Neuron (in vitro differentiated cells): ENCODE results near the gene NRXN2.
A peak's percentile ranks its signal among the peaks of the same experiment; 100 is the strongest.
"Not testable (repeated sequence)": the region's sequence is repeated elsewhere in the genome, so short reads cannot be mapped to it uniquely, and the experiment has no call there.

Experiments used
- H2AFZ ChIP-seq: one replicate; pipeline ENCODE4 v1.6.1; 2013; ENCODE audit warnings: low read depth, mild to moderate bottlenecking, inconsistent platforms, low read length, moderate library complexity
- H3K27me3 ChIP-seq: one replicate; pipeline ENCODE4 v1.6.1; 2013; ENCODE audit warnings: low read length; ENCODE audit not compliant: insufficient read depth
- H3K36me3 ChIP-seq: one replicate; pipeline ENCODE4 v1.6.1; 2013; ENCODE audit warnings: low read length; ENCODE audit not compliant: insufficient read depth
- H3K4me1 ChIP-seq: one replicate; pipeline ENCODE4 v1.6.1; 2013; ENCODE audit warnings: low read length; ENCODE audit not compliant: insufficient read depth
- H3K4me3 ChIP-seq: 2 replicates; pipeline ENCODE4 v1.5.1; 2013; ENCODE audit warnings: mild to moderate bottlenecking, low read length, moderate library complexity
- H3K9me3 ChIP-seq: one replicate; pipeline ENCODE4 v1.6.1; 2013; ENCODE audit warnings: low read length

NRXN2 gene

GRCh38 chr11:64710418-64711137, 12.4 kb downstream of the NRXN2 start:
- Histone ChIP-seq H3K36me3 (no peaks in the 10 kb centered on the region), H3K4me3 (no peak overlapping the region), H3K9me3 (no peaks in the 10 kb centered on the region), H3K27me3 (peaks cover 9% of the 10 kb centered on the region), H2AFZ (no peak overlapping the region), H3K4me1 (peaks cover 18% of the 10 kb centered on the region)

GRCh38 chr11:64705501-64705900, 17.5 kb downstream of the NRXN2 start:
- H3K27me3 ChIP-seq: peaks cover 2% of the 10 kb centered on the region
- H3K9me3 ChIP-seq: no peaks in the 10 kb centered on the region
- no peak overlapping the region for H3K4me3 ChIP-seq
- H3K4me1 ChIP-seq: peaks cover 4% of the 10 kb centered on the region
- H2AFZ ChIP-seq: no peak overlapping the region
- no peaks in the 10 kb centered on the region for H3K36me3 ChIP-seq

- no peaks in the 10 kb centered on the region for H3K36me3 ChIP-seq
Measured at GRCh38 chr11:64703048-64703447, 19.9 kb downstream of the NRXN2 start.

DNA sequence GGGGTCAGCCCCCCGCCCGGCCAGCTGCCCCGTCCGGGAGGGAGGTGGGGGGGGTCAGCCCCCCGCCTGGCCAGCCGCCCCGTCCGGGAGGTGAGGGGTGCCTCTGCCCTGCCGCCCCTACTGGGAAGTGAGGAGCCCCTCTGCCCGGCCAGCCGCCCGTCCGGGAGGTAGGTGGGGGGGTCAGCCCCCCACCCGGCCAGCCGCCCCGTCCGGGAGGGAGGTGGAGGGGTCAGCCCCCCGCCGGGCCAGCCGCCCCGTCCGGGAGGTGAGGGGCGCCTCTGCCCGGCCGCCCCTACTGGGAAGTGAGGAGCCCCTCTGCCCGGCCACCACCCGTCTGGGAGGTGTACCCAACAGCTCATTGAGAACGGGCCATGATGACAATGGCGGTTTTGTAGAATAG, 21.0 kb downstream of the NRXN2 start:
- H3K27me3 ChIP-seq, H3K4me3 ChIP-seq, H3K9me3 ChIP-seq, H3K4me1 ChIP-seq, H2AFZ ChIP-seq, H3K36me3 ChIP-seq: not testable (repeated sequence)

More at GRCh38 chr11:64703048-64703447, 19.9 kb downstream of the NRXN2 start:
- Histone ChIP-seq H3K4me3 (no peak overlapping the region), H2AFZ (no peak overlapping the region), H3K9me3 (no peaks in the 10 kb centered on the region), H3K4me1 (no peaks in the 10 kb centered on the region), H3K27me3 (peaks cover 2% of the 10 kb centered on the region)

GRCh38 chr11:64698427-64698826, 24.6 kb downstream of the NRXN2 start:
- Histone ChIP-seq H3K36me3 (no peaks in the 10 kb centered on the region), H3K4me1 (peaks cover 18% of the 10 kb centered on the region), H3K4me3 (no peak overlapping the region), H2AFZ (no peak overlapping the region), H3K9me3 (no peaks in the 10 kb centered on the region), H3K27me3 (no peaks in the 10 kb centered on the region)

DNA sequence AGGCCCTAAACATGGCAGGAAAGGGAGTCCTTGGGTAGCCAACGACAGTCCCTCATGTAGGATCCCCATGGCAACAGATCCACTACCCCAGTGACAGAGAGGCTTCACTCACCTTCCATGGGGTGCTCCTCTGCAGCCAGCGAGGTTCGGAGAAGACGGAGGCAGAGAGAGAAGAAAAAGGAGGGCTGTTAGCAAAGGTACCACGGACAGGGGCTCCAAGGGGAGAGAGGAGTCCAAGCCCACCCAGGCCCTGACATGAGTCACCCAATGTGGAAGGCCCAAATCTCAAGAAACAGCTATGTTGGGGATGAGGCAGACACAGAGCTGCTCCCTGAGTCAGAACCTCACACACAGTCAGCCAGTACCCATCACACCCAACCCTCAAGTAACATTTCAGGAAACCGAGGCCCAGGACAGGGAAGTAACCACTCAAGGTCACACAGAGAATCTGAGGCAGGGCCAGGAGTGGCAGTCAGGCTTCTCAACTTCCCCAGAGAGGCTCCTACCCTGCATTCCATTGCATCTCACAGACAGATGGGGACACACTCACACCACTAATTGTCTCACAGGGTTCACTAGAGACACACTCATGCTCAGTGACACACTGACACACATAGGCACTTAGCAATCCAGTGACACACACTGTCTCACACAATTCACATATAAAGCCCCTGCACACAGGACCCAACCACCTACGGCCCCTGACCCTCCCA, 25.2 kb downstream of the NRXN2 start:
- Histone ChIP-seq H3K4me3 (no peak overlapping the region), H2AFZ (no peak overlapping the region), H3K9me3 (no peaks in the 10 kb centered on the region), H3K27me3 (no peaks in the 10 kb centered on the region), H3K36me3 (no peaks in the 10 kb centered on the region), H3K4me1 (peaks cover 23% of the 10 kb centered on the region)

DNA sequence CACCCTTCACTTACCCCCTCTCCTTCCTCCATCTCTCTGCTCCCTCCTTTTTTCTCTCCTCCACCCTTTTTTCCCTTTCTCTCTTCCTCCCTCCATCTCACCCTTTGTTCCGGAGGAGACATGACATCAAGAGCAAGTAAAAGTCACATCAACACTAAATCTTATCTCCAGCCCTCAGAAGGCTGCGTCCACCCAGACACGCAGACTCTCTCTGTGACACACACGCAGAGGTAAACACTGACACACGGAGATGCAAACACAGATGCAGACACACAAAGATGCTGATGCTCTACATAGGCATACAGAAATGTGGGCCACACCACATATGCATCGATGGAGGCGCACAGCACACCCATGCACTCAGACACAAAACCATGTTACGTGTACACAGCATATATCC, 27.0 kb downstream of the NRXN2 start:
- Histone ChIP-seq H2AFZ (no peak overlapping the region), H3K36me3 (no peaks in the 10 kb centered on the region), H3K4me3 (no peak overlapping the region), H3K27me3 (no peaks in the 10 kb centered on the region), H3K9me3 (no peaks in the 10 kb centered on the region), H3K4me1 (peaks cover 25% of the 10 kb centered on the region)

DNA sequence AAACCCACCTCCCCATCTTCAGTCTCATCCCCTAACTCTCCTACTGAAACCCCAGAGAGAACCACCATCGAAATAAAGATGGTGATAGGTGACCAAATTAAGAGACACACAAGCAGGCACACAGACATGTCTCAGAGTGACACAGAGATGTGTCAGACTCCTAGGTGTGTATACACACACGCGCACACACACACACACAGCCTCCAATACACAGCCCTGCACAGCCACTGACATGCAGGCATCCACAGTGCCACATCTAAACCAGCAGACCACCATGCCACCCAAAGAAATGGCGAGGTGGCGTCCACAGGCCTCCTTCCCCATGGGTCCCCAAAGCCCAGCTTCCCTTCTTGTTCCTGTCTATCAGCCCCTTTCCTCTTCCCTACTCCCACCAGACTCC, 27.4 kb downstream of the NRXN2 start:
- Histone ChIP-seq H3K4me1 (peaks cover 25% of the 10 kb centered on the region), H2AFZ (no peak overlapping the region), H3K27me3 (no peaks in the 10 kb centered on the region), H3K9me3 (no peaks in the 10 kb centered on the region), H3K4me3 (no peak overlapping the region), H3K36me3 (no peaks in the 10 kb centered on the region)

DNA sequence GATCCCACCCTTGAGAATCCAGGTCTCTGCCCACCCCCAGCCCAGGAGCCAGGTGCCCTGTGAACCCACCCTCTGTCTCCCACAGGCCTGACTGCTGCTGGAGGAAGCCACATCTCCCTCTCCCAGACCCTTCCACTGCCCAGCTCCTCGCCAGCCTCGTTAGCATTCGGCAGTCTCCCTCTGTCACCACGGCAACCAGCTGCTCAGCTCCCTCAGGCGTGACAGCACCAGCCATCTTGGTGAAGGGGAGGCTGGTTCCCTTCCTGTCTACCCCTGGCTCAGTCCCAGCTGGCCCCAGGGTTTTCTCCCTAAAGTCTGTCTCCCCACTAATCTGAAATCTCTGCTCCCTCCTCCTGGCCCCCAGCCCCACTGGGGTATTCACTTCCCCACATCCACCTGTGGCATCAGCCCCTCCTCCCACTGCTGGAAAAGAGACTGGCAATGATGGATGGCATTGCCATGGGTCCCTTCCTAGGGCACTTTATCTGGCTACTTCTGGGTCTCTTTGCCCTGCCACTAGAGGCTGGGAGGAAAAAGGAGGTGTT, 28.1 kb downstream of the NRXN2 start:
- peaks cover 25% of the 10 kb centered on the region for H3K4me1 ChIP-seq
- no peaks in the 10 kb centered on the region for H3K9me3 ChIP-seq
- H3K4me3 ChIP-seq: no peak overlapping the region
- H3K36me3 ChIP-seq: no peaks in the 10 kb centered on the region
- no peaks in the 10 kb centered on the region for H3K27me3 ChIP-seq
- H2AFZ ChIP-seq: peak overlapping the region; percentile 14

DNA sequence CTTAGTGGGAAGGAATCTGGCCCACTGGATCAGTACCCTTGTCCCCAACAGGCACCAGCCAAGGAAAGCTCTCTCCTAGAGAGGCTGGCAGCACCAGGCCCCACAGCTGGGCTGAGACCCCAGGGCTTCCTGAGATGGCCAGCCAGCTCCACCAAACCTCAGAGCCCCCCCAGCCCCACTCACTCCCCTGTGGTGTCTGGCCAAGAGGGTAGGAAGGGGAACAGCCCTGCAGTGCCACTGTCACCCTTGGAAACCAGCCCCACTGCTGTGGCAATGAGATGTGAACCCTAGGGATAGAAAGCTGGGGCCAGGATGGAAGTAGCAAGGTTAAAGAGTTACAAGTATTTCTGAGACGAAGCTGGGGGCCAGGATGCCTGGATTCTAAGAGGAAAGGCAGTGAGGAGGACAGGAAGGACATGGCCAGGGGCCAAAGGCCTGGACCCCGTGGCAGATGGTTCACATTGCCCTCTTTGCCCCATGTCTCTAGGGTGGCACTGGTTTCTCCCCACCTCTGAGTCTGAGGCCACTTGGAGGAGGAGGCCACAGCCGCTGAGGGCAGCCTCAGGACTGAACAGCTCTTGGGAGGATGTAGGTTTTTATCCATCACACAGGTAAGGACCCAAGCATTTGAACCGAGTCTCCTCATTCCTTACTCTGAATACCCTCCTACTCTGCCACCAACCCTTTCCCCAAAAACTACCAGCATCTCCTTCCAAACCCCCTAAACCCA, 28.8 kb downstream of the NRXN2 start:
- Histone ChIP-seq H3K36me3 (no peaks in the 10 kb centered on the region), H3K4me1 (peaks cover 25% of the 10 kb centered on the region), H3K4me3 (no peak overlapping the region), H2AFZ (no peak overlapping the region), H3K9me3 (no peaks in the 10 kb centered on the region), H3K27me3 (no peaks in the 10 kb centered on the region)

GRCh38 chr11:64692764-64693331, 30.1 kb downstream of the NRXN2 start:
- Histone ChIP-seq H3K4me1 (peaks cover 34% of the 10 kb centered on the region), H3K27me3 (no peaks in the 10 kb centered on the region), H2AFZ (no peak overlapping the region)

DNA sequence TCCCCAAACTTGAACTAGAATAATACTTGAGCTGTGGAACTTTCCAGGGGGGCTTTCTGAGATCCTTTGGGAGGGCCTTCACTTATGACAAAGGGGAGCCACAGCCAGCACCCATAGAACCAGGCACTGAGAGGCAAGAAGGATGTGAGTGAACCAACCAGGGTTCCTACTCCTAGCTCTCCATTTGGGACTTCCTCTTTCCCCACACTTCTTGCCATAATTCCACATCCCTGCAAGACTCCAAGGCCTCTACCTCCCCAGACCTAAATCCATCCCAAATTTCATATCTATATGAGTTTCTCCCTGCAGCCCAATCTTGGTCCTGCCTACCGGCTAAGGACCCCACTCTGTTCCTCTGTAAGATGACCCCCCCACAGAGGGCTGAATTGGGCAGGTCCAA, 31.5 kb downstream of the NRXN2 start:
- H3K27me3 ChIP-seq: no peaks in the 10 kb centered on the region
- H3K9me3 ChIP-seq: no peaks in the 10 kb centered on the region

More at GRCh38 chr11:64692764-64693331, 30.1 kb downstream of the NRXN2 start:
- no peak overlapping the region for H3K4me3 ChIP-seq
- H3K9me3 ChIP-seq: no peaks in the 10 kb centered on the region
- H3K36me3 ChIP-seq: no peaks in the 10 kb centered on the region

DNA sequence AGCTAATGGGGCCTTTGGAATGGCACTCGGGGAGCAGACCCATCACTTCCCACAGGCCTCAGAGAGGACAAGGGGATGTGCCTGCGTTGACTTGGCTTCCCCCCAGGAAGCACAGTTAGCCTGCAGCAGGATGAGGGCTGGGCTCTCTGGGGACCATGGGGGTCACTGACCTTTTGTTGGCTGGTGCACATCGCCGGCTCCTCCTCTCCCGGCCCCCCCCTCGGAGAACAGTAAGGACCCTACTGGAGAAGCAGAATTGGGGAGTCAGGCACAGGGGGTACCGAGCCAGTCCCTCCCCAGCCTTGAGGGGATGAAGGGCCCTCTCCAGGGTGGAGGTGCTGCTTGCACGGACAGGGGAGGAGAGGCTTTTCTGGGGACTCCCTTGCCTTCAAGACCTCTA, 32.8 kb downstream of the NRXN2 start:
- Histone ChIP-seq H3K9me3 (no peaks in the 10 kb centered on the region), H3K27me3 (no peaks in the 10 kb centered on the region), H3K4me1 (peaks cover 40% of the 10 kb centered on the region), H3K4me3 (no peak overlapping the region), H3K36me3 (no peaks in the 10 kb centered on the region), H2AFZ (no peak overlapping the region)

More for the DNA sequence above, 31.5 kb downstream of the NRXN2 start:
- Histone ChIP-seq H3K36me3 (no peaks in the 10 kb centered on the region), H2AFZ (no peak overlapping the region), H3K4me1 (peaks cover 41% of the 10 kb centered on the region), H3K4me3 (no peak overlapping the region)
